HL-60/S4 (cell line): ENCODE results near the gene TSPAN32.
"Not testable (repeated sequence)": the region's sequence is repeated elsewhere in the genome, so short reads cannot be mapped to it uniquely, and the experiment has no call there.

Source experiments
- in situ Hi-C: fragments of 300-500 bp; cut with MboI; formaldehyde crosslinking; loops from 2 replicates; pipeline ENCODE4 v1.14.3; 2022; ENCODE audit warnings: low sequenced_read_pairs

Gene TSPAN32

DNA sequence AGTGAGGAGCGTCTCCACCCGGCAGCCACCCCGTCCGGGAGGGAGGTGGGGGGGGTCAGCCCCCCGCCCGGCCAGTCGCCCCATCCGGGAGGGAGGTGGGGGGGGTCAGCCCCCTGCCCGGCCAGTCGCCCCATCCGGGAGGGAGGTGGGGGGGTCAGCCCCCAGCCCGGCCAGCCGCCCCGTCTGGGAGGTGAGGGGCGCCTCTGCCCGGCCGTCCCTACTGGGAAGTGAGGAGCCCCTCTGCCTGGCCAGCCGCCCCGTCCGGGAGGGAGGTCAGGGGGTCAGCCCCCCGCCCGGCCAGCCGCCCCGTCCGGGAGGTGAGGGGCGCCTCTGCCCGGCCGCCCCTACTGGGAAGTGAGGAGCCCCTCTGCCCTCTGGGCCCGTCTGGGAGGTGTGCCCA lies 30.8 kb downstream of the TSPAN32 start:
- in situ Hi-C loops: not testable (repeated sequence)

DNA sequence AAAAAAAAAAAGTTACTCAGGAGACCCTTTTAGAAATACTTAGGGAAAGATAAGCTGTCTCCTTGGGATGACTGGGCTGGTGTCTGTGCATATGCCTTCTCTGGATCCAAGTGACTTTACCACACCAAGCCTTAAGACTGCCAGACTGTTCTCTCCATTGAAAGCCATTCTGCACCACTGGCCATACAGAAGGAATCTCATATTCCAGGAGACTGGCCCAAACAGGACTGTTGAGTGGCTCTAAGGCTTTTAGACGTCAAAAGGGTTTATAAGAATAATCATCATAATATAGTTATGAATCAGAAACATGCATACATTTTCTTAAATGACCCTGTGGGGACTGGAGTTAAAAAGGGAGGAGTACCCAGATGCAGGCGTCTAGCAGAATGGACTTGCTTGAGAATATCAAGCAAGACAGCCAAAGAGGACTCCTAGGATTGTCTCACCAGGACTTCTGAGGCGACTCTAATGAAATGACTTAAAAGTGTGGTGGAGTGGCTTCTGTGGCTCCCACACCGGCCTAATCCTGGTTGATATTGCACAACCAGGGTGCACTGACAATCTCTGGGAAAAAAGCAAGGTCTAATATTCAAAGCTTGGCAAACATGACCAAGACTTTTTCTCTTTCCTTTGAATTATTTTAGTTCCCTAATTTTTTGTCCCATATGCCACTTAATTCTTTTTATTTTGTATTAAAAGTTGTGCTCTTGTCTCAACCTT lies 31.8 kb downstream of the TSPAN32 start:
- in situ Hi-C loops: not testable (repeated sequence)

DNA sequence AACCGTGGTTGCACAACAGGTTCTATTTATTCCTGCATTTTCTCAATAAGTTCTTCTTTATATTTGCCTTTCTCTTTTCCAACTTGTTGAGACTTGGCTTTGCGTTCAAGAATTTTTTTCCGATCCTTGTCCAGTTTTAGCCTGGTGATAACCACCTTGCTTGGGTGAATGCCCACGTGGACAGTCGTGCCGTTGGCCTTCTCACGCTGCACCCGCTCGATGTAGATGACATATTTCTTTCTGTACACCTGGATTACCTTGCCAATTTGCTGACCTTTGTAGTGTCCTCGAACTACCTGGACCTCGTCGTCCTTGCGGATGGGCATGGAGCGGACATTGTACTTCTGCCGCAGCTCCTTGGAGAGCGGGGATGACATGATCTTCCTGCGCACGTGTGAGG lies 33.5 kb downstream of the TSPAN32 start:
- in situ Hi-C loops: not testable (repeated sequence)

DNA sequence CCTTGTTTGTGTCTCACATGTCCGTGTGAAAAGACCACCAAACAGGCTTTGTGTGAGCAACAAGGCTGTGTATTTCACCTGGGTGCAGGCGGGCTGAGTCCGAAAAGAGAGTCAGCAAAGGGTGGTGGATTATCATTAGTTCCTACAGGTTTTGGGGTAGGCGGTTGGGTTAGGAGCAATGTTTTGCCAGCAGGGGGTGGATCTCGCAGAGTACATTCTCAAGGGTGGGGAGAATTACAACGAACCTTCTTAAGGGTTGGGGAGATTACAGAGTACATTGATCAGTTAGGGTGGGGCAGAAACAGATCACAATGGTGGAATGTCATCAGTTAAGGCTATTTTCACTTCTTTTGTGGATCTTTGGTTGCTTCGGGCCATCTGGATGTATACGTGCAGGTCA lies 36.9 kb downstream of the TSPAN32 start:
- in situ Hi-C loops: not testable (repeated sequence)

DNA sequence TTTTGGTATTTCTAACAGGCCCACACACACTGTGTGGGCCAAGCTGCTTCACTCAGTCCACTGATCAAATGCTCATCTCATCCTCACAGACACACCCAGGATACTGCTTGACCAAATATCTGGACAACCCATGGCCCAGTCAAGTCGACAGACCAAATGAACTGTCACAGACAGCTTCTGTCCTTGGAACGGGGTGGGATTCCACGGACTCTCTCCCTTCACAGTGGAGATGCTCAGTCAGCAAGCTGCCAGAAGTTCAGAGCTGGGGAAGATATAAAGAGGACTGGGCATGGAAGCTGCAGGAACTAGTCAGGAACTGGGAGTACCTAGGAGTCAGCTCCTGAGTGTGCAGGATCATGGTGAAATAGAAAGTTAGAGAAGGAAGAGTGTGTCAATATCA lies 40.7 kb downstream of the TSPAN32 start:
- in situ Hi-C loops: no loop called here

DNA sequence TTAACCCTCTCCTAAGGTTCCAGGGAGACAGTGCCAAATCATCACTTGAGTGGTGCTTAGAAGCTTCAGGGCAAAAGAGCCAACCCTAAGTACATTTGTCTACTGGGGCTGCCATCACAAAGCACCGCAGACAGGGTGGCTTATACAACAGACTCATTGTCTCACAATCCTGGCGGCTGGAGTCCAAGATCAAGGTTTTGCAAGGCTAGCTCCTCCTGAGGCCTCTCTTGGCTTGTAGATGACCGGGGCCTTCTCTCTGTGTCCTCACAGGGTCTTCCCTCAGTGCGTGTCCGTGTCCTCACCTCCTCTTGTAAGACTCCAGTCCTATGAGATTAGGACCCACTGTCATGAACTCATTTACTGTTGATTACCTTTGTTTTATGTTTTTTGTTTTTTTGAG lies 41.2 kb downstream of the TSPAN32 start:
- in situ Hi-C loops: no loop called here

DNA sequence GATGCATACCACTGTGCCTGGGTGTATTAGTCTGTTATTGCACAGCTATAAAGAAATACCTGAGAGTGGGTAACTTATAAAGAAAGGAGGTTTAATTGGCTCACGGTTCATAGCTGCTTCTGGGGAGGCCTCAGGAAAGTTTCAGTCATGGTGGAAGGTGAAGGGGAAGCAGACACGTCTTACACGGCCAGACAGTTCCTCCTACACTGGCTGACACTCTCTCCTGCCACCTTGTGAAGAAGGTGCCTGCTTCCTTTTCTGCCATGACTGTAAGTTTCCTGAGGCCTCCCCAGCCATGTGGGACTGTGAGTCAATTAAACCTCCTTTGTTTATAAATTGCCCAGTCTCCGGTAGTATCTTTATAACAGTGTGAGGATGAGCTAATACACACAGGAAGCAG lies 41.7 kb downstream of the TSPAN32 start:
- in situ Hi-C loops: no loop called here

DNA sequence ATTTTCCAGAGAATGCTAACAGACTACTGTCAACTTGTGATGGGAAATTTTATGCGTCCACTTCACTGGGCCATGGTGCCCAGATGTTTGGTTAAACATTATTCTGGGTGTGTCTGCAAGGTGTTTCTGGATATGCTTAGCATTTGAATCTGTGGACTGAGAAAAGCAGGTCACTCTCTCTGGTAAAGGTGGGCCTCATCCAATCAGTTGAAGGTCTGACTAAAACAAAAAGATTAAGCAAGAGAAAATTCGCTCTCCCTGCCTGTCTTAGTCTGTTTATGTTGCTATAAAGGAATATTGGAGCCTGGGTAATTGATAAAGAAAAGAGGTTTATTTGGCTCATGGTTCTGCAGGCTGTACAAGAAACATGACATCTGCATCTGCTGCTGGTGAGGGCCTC lies 43.2 kb downstream of the TSPAN32 start:
- in situ Hi-C loops: no loop called here

DNA sequence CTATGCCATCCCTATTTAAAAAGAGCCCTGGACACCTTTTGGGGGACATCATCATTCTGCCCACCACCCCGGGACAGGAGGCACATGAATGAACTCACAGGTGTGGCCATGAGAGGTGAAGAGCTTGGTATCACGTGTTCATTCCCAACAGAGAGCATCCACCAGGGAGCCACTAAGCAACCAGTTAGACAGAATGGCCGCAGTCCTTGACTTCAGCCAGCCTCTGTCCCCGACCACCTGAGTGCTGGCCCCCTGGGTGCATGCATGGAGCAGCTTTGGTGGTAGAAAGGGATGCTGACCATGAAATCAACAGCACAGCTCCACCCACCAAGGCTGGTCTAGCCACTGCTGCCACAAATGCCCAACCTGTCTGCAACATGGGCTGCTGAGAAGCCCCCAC lies 44.2 kb downstream of the TSPAN32 start:
- in situ Hi-C loops: no loop called here

DNA sequence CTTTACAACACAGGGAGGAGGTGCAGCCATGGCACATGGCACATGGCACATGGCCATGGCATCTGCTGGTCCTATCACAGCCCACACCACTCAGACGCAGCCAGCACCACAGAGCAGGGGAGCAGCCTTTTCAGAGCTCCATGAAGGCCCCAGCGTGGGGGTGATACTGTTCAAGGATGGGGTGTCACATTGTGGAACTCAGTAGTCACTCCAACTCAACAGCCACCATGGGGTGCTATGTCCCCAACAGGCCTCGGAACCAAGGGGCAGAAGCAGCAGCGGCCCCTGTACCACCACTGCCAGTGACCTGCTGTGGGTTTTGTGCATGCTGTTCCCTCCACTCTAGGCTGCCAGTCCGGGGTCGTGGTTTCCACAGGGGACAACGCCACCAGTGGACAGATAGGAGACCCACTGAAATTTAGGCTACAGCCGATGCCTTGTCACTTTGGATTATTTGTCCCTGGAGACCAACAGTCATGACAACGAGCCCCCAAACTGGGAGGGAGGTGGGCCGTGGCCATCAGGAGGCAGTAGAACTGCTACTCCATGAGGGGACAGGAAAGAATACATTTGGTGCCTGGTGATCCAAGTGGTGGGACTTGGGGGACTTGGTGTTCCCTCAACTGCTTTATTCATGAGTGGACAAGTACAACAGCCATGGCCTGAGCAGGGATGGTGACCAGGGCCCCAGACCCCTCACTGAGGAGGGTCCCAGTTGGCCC lies 44.9 kb downstream of the TSPAN32 start:
- in situ Hi-C loops: no loop called here

DNA sequence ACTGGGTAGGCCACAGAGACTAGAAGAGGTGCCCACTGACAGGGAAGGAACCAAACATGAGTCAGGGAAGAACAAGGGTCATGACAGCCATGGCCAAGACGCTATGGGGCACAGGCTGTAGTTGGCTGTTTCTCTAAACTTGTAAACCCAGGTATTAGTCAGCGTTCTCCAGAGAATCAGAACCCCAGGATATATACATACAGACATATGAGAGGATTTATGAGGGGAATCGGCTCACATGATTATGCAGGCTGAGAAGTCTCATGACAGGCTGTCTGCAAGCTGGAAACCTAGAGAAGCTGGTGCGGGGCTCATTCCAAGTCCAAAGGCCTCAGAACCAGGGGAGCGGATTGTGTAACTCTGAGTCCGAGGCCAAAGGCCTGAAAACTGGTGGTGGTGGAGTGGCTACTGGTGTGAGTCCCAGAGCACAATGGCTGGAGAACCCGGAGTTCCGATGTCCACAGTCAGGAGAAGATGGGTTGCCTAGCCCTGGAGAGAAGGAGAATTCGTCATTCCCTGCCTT lies 45.6 kb downstream of the TSPAN32 start:
- in situ Hi-C loops: no loop called here

DNA sequence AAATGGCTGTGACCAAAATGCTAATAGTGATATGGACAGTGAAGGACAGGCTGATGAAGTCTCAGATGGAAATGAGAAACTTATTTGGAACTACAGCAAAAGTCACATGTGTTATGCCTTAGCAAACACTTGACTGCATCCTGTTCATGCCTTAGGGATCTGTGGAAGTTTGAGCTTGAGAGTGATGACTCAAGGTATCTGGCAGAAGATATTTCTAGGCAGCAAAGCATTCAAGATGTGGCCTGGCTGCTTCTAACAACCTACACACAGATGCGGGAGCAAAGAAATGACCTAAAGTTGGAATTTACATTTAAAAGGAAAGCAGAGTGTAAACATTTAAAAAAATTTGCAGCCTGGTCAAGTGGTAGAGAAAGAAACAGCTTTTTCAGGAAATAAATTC lies 47.2 kb downstream of the TSPAN32 start:
- in situ Hi-C loops: no loop called here

DNA sequence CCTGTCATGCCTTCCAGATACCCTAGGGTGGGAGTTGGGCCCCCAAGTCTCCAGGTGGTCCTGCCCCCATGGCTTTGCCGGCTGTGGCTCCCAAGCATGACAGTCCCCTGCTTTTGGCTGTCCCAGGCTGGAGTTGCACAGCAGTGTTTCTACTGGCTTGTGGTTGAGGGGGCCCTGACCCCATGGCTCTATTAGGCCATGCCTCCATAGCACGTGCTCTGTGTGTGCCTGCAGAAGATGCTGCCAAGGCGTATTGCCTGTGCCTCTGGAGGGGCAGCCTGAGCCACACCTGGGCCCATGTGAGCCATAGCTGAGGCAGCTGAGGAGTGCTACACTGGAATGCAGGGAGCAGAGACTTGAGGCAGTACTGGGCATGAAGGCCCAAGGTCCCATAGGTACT lies 49.9 kb downstream of the TSPAN32 start:
- in situ Hi-C loops: no loop called here

DNA sequence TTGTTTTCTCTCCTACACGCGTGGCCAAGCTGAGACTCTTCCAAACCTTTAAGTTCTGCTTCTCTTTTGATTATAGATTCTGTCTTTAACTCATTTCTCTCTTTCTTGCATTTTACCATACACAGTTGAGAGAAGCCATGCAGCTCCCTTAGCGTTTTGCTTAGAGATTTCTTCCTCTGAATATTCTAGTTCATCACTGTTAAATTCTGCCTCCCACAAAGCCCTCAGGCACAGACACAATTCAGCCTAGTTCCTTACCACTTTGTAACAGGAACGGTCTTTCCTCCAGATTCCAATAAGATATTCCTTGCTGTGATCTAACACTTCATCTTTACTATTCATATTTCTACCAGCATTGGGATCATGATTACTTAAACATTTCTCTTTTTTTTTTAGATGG lies 50.6 kb downstream of the TSPAN32 start:
- in situ Hi-C loops: no loop called here

DNA sequence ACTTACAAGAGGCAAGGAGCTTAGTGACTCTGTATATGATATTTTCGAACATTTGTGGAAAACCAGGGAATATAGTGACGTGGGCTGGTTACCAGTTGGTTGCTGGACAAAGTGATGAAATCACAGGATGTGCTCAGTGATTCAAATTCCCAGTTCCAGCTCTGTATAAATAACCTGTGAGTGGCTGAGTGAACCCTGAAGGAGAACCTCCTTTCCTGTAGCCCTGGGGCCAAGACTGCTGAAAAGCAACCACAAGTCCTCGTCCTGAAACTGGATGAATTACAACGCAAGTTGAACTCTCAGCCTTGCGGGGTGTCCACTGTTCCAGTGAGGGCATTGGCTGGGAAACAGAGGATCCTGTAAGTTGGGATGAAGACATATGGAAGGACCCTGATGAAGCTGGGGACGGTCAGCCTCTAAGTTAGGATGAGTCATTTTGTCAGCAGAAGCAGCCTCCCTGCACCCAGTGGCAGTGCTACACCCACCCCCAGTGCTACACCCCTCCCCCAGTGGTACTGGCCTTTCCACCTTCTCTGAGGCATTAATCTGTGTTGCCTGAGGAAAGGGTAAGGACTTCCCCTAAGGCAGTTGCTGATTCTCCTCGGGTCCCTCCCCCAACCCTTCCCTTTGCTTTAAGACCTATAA lies 53.3 kb downstream of the TSPAN32 start:
- in situ Hi-C loops: no loop called here

DNA sequence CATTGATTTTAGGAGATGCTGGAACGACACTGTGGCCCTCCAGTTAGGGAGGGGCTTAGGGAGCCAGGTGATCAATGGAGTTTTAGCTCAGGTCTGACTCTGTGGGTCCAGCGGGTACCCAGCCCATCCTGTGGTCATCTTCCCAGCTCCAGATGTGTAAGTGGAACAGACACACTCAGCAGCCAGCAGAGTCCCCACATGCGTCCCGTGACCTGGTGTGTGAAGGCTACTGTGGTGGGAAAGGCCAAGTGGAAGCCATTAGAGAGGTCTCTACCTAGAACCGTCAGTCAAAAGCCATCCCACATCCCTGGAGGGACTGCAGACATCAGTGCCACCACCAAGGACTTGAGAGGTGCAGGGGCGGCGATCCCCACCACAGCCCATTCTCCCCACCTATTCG lies 55.4 kb downstream of the TSPAN32 start:
- in situ Hi-C loops: no loop called here

DNA sequence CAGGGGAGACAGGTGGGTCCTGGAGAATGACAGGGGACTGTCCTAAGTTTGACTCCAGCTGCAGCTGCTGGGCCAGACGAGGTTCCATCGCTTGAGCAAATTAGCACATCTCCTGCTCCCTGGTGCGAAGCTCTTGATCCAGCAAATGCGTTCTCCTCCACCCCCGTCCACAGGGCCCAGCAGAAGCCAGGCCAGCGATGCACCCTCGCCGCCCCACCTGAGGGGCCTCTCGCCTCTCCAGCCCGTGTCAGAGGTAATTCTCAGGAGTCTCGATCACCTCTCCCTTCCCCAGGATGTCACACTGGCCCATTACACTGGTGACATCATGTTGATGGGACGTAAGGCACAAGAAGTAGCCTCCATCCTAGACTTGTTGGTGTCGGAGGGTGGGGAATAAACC lies 55.8 kb downstream of the TSPAN32 start:
- in situ Hi-C loops: not testable (repeated sequence)

DNA sequence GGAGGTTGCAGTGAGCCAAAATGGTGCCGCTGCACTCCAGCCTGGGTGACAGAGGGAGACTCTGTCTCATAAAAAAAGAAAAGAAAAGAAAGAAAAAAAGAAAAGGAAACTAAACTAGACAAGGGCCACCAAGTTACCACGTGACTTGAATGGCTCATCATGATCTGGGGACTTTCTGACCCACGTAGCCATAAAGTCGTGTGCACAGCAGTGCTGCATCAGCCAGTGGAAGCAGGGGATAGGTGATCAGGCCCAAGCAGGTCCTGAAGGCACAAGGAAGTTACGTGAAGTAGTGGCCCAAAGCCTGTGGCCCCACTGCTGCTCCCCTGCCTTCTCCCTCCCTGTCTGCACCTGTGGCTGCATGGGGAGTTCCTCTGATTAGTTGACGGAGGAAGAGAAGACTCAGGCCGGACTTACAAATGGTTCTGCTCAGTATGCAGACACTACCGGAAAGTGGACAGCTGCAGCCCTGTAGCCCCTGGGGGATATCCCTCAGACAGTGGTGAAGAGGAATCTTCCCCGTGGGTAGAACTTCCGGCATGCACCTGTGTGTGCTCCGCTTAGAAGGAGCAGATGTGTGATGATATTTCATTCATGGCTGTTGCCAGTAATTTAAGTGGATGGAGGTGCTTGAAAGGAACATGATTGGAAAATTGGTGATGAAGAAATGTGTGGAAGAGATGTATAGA lies 57.1 kb downstream of the TSPAN32 start:
- in situ Hi-C loops: no loop called here

DNA sequence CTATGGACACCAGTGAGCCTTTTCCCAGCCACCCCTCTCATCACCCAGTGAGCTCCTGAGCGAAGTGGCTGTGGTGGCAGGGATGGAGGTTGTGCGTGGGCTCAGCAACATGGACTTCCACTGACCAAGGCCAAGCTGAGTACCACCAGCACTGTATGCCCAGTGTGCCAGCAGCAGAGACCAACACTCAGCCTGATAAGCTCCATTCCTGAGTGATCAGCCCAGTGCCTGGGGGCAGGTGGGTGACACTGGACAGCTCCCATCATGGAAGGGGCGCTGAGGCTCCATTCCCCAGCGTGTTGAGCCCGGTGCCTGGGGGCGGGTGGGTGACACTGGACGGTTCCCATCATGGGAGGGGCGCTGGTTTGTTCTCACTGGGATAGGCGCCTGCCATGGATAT lies 57.7 kb downstream of the TSPAN32 start:
- in situ Hi-C loops: no loop called here

DNA sequence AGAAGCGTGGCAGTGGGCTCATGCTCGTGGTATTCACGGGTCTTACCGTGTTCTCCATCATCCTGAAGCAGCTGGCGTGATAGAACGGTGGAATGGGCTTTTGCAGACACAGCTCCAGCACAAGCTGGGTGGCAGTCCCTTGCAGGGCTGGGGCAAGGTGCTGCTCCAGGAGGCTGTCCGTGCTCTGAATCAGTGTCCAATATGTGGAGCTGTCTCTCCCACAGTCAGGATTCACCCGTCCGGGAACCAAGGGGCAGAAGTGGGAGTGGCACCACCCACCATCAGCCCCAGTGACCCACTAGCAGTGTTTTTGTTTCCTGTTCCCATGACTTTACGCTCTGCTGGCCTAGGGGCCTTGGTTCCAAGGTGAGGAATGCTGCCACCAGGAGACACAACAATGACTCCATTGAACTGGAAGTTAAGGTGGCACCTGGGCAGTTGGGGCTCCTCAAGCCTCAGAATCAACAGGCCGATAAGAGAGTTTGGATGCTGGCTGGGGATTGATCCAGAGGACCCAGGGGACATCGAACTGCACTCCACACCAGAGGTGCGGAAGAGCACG lies 58.3 kb downstream of the TSPAN32 start:
- in situ Hi-C loops: no loop called here

DNA sequence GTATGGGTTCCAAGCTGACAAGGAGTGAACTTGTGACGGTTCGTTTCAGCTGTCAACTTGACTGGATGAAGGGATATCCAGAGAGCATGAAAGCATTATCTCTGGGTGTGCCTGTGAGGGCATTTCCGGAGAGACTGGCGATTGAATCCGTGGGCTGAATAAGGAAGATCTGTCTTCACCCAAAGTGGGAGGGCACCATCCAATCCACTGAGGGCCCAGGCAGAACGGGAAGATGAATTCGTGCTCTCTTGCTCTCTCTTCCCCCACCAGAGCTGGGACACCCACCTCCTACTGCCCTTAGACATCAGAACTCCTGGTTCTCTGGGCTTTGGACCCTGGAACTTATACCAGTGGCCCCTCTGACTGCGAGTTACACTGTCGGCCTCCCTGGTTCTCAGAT lies 59.8 kb downstream of the TSPAN32 start:
- in situ Hi-C loops: no loop called here
